ENCODE measurements around the gene DACH1.

Gene DACH1

DNA sequence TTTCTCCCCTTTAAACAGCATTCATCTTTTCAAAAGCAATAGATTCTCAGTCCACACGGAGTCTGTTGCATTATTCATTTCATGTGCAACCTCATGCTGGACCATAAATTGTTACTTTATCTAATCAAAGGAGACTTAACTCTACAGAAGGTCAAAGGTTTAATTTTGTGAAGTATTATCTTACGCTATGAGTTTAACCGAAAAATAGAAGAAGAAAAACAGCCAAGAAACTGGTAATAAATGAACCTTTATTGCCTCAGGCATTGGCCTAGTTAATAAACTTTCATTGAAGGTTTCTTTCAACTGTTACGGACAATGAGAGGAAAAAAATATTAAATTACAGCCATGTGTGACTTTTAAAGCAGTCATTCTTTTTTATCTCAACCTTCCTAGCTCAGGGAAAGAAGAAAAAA lies 223.6 kb downstream of the DACH1 start:
- Histone ChIP-seq H3K36me3 (ENCODE audit: insufficient read depth, low read length) (no peaks in the 10 kb centered on the region), H3K27me3 (ENCODE audit: insufficient read depth, low read length) (no peaks in the 10 kb centered on the region), H3K4me1 (ENCODE audit: insufficient read depth, low read length) (no peaks in the 10 kb centered on the region), H3K9ac (ENCODE audit: low read depth, low read length) (no peak overlapping the region), H3K27ac (ENCODE audit: low read depth, low read length) (no peak overlapping the region), H3K4me3 (ENCODE audit: low read length) (no peak overlapping the region), H3K9me3 (ENCODE audit: insufficient read depth, low read depth, low read length) (no peaks in the 10 kb centered on the region)
- 94% methylated on average over 4 of the region's 4 CpGs for WGBS

DNA sequence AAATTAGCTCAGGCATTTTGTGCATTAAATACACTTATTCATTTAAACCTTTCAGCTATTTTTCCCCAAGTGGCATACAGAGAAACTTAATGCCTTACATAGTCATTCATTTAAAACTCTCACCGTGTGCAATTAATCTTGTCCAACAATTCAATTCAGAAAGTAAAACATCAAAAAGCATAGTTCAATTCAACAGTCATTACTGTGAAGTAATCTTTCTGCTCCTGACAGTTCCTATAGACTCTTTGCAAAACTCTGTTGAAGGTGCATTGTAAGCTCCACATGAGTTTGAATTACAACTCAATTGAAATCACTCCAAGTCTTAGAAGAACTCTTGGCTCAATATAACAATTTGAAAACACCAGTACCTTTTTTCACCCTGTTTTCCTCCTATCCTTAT lies 228.3 kb downstream of the DACH1 start:
- Histone ChIP-seq H3K27ac (ENCODE audit: low read depth, low read length) (no peak overlapping the region), H3K4me3 (ENCODE audit: low read length) (no peak overlapping the region), H3K36me3 (ENCODE audit: insufficient read depth, low read length) (no peaks in the 10 kb centered on the region), H3K9ac (ENCODE audit: low read depth, low read length) (no peak overlapping the region), H3K27me3 (ENCODE audit: insufficient read depth, low read length) (no peaks in the 10 kb centered on the region), H3K9me3 (ENCODE audit: insufficient read depth, low read depth, low read length) (no peaks in the 10 kb centered on the region), H3K4me1 (ENCODE audit: insufficient read depth, low read length) (peaks cover 12% of the 10 kb centered on the region)
- 92% methylated on average over 1 of the region's 1 CpG for WGBS

DNA sequence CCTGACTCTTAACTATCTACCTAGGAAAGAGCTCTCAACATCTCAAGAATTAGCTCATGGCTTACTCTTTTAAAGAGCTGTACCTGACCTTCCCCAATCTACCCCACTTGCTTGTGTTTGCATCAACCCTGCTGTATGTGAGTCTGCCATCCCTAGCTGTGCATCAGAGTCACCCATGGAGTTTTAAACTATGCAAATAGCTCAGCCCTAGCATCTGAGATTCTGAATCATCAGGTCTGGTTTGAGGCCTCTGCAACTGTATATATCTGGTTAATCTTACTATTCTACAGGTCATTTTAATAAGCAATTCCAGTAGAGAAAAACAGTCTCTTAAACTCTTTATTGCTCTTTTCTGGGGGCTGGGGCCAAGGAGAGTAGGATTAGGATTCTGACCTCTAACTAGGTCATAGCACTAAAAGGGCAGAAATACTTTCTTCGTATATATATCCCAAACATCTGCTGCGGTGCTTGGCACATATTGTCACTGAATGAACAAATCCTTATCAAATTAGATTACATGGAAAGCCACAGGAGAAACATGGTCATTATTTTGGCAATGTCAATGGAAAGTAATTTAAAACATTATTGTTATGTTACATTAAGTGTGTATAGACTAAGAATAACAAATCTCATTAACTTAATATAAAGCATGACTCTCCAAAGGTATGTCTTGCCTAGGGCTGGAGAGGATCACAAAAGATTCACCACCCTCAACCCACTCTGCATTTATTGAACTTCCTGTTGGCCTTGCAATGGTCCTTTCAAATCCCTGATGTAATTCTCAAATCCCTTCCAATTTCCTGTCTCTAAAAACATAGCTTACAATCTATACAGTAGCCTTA lies 232.2 kb downstream of the DACH1 start:
- no peak overlapping the region for H3K9ac ChIP-seq (ENCODE audit: low read depth, low read length)
- H3K36me3 ChIP-seq (ENCODE audit: insufficient read depth, low read length): no peaks in the 10 kb centered on the region
- 100% methylated on average over 2 of the region's 2 CpGs for WGBS
- H3K27ac ChIP-seq (ENCODE audit: low read depth, low read length): no peak overlapping the region
- H3K4me3 ChIP-seq (ENCODE audit: low read length): no peak overlapping the region
- no peaks in the 10 kb centered on the region for H3K27me3 ChIP-seq (ENCODE audit: insufficient read depth, low read length)
- peaks cover 12% of the 10 kb centered on the region for H3K4me1 ChIP-seq (ENCODE audit: insufficient read depth, low read length)
- H3K9me3 ChIP-seq (ENCODE audit: insufficient read depth, low read depth, low read length): no peaks in the 10 kb centered on the region

DNA sequence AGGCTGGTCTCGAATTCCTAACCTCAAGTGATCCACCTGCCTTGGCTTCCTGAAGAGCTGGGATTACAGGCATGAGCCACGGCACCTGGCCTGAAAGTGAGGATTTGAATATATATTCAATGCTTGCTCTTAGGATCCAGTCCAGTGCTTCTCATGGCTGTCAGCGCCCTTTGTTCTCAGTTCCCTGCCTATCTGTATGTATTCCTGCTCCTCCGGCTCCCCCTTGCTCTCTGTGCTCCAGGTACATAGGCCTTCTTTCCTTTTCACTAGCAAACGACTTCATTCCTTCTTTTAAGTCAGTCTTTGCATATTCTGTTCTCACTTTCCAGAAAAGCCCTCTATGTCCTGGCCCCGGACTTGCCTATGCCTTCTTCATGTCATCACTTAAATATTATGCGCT lies 232.8 kb downstream of the DACH1 start:
- Histone ChIP-seq H3K36me3 (ENCODE audit: insufficient read depth, low read length) (no peaks in the 10 kb centered on the region), H3K4me3 (ENCODE audit: low read length) (no peak overlapping the region), H3K27ac (ENCODE audit: low read depth, low read length) (no peak overlapping the region), H3K9me3 (ENCODE audit: insufficient read depth, low read depth, low read length) (no peaks in the 10 kb centered on the region), H3K27me3 (ENCODE audit: insufficient read depth, low read length) (no peaks in the 10 kb centered on the region), H3K9ac (ENCODE audit: low read depth, low read length) (no peak overlapping the region), H3K4me1 (ENCODE audit: insufficient read depth, low read length) (peaks cover 16% of the 10 kb centered on the region)
- WGBS: 85% methylated on average over 7 of the region's 7 CpGs

GRCh38 chr13:71632721-71633120 lies 234.3 kb downstream of the DACH1 start:
- WGBS: 92% methylated on average over 1 of the region's 1 CpG
- H3K9ac ChIP-seq (ENCODE audit: low read depth, low read length): no peak overlapping the region
- H3K4me1 ChIP-seq (ENCODE audit: insufficient read depth, low read length): peaks cover 30% of the 10 kb centered on the region
- H3K27ac ChIP-seq (ENCODE audit: low read depth, low read length): no peak overlapping the region
- H3K36me3 ChIP-seq (ENCODE audit: insufficient read depth, low read length): no peaks in the 10 kb centered on the region
- no peak overlapping the region for H3K4me3 ChIP-seq (ENCODE audit: low read length)
- H3K9me3 ChIP-seq (ENCODE audit: insufficient read depth, low read depth, low read length): no peaks in the 10 kb centered on the region
- no peaks in the 10 kb centered on the region for H3K27me3 ChIP-seq (ENCODE audit: insufficient read depth, low read length)

DNA sequence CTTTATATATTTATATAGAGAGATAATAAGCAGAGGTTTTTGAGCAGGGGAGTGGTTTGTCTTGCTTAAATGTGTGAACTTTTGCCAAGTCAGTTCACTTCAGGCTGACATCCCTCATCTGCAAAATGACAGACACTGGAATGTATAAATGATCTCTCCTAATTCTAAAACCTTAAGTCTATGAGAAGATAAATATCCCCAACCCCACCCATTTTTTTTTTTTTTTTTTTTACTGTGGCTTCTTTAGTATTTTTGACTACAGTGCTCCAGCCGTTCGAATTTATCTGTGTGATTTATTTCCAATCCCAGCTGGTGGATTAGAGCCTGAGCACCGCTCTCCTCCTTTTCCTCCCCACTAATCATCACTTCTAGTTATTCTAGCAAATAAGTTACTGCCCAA lies 234.8 kb downstream of the DACH1 start:
- Histone ChIP-seq H3K9ac (ENCODE audit: low read depth, low read length) (no peak overlapping the region), H3K4me3 (ENCODE audit: low read length) (no peak overlapping the region), H3K4me1 (ENCODE audit: insufficient read depth, low read length) (peaks cover 36% of the 10 kb centered on the region), H3K9me3 (ENCODE audit: insufficient read depth, low read depth, low read length) (no peaks in the 10 kb centered on the region), H3K36me3 (ENCODE audit: insufficient read depth, low read length) (no peaks in the 10 kb centered on the region), H3K27ac (ENCODE audit: low read depth, low read length) (no peak overlapping the region), H3K27me3 (ENCODE audit: insufficient read depth, low read length) (no peaks in the 10 kb centered on the region)
- 95% methylated on average over 3 of the region's 3 CpGs for WGBS

DNA sequence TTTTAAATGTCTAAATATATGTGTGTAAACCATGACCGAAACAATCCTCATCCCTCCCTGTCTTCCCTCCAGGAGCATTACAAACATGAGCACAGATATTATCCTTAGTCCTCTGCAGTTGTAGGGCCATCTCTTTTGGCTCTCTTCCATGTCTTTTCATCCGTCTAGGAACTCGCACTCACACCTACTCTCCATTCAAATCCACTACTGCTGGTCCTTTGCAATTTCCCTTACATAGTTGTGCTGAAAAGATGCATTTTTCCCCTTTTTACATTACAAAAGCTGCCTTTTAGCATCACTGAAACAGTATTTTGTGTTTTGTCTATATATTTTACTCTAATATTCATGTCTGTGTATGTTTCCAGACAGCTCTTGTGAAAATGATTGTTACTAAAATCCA lies 237.8 kb downstream of the DACH1 start:
- 85% methylated on average over 3 of the region's 3 CpGs for WGBS
- H3K9me3 ChIP-seq (ENCODE audit: insufficient read depth, low read depth, low read length): no peaks in the 10 kb centered on the region
- no peak overlapping the region for H3K9ac ChIP-seq (ENCODE audit: low read depth, low read length)
- no peak overlapping the region for H3K4me3 ChIP-seq (ENCODE audit: low read length)
- H3K27me3 ChIP-seq (ENCODE audit: insufficient read depth, low read length): no peaks in the 10 kb centered on the region
- no peak overlapping the region for H3K27ac ChIP-seq (ENCODE audit: low read depth, low read length)
- H3K4me1 ChIP-seq (ENCODE audit: insufficient read depth, low read length): peaks cover 28% of the 10 kb centered on the region
- H3K36me3 ChIP-seq (ENCODE audit: insufficient read depth, low read length): no peaks in the 10 kb centered on the region

DNA sequence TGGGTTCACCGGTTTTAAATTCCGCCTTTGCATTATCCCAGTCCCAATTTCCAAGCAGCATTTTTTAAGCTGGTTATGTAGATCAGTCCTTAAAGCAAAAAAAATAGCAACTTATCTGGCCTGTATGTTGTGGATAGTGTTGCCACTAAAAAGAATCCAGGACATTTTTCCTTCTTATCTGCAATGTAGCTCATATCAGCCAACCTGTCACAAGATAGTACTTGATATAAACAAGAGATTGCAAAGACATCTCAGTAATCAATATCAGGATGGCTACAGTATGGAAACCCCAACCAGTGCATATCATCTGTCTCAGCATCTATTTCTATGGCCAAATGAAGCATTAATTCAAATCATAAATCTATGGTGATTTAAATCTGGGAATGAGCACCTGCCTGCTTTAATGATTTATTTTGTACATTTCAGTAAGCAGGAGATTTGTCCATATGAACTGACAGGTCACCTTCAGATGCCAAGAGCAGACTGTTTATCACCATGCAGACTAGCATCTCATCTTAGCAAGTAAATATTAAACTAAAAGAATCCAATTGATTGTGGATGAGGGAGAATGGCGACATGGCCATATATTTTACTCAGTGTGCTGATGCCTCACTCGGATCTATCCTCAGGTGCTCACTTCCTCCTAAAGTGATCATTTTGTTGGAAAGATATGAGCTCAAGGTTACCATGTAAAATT lies 240.4 kb downstream of the DACH1 start:
- WGBS: 96% methylated on average over 4 of the region's 4 CpGs

DNA sequence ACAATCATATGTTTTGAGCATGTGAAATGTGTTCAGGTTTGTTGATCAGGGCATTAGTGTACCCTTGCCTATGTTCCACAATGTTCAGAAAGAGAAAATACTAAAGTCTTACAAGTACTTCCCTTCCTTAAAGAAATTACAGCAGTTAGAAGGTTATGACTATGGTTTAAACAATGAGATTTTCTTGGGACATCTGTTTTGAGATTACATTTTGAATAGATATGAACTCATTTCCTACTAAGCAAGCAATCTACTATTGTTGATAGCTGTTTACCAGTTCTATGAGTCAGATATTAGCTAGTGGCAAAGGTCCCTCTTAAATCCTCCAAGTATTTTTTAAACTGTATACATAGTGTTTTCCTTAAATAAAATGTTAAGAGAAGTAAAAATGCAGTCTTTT lies 241.3 kb downstream of the DACH1 start:
- no peak overlapping the region for H3K9ac ChIP-seq (ENCODE audit: low read depth, low read length)
- H3K4me1 ChIP-seq (ENCODE audit: insufficient read depth, low read length): peaks cover 35% of the 10 kb centered on the region
- H3K9me3 ChIP-seq (ENCODE audit: insufficient read depth, low read depth, low read length): no peaks in the 10 kb centered on the region
- no peak overlapping the region for H3K4me3 ChIP-seq (ENCODE audit: low read length)
- no peaks in the 10 kb centered on the region for H3K36me3 ChIP-seq (ENCODE audit: insufficient read depth, low read length)
- no peaks in the 10 kb centered on the region for H3K27me3 ChIP-seq (ENCODE audit: insufficient read depth, low read length)
- H3K27ac ChIP-seq (ENCODE audit: low read depth, low read length): no peak overlapping the region

More for the DNA sequence above, 240.4 kb downstream of the DACH1 start:
- no peaks in the 10 kb centered on the region for H3K36me3 ChIP-seq (ENCODE audit: insufficient read depth, low read length)
- H3K4me3 ChIP-seq (ENCODE audit: low read length): no peak overlapping the region
- H3K27me3 ChIP-seq (ENCODE audit: insufficient read depth, low read length): no peaks in the 10 kb centered on the region
- peaks cover 30% of the 10 kb centered on the region for H3K4me1 ChIP-seq (ENCODE audit: insufficient read depth, low read length)
- H3K9me3 ChIP-seq (ENCODE audit: insufficient read depth, low read depth, low read length): no peaks in the 10 kb centered on the region
- no peak overlapping the region for H3K9ac ChIP-seq (ENCODE audit: low read depth, low read length)
- H3K27ac ChIP-seq (ENCODE audit: low read depth, low read length): no peak overlapping the region

DNA sequence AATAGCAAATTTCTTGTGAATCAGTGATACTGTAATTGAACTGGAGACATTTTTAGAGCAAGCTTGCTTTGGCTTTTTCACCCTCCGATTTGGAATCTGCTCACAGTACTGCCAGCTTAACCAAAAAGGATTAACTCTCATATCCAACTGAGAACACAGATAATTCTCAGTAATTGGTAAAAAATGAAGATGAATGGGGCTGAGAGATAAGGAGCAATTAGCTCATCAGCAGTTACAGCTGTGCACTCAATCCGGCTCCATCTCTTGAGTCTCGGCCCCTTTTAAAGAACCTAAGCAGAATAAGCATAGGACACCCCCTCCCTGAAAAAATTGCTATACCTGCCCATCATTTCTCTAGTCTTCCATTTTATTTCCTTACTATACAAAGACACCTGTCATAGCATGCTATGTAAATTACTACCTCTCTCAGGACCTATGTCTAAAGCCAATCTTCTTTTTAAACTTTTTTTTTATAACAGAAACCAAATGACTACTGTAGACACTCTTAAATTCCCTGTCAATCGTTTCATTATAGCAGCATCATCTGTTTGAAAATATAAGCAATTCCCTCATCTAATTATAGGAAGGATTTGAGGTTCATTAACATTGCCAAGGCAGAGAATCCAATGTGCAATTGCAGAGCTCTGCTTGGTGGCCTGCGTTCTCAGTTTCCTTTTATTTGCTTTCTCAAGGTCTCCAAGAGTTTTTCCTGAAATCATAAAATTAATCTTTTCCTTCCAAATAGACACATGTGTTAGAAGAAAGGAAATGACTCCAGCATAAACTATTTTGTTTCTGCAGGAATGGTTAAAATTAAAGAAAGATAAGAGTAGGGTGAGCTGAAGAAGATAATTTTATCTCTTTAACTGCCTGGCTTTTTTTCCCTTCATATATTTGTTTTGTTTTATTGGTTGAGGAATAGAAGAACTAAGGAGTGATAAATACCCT lies 242.1 kb downstream of the DACH1 start:
- Histone ChIP-seq H3K27ac (ENCODE audit: low read depth, low read length) (no peak overlapping the region), H3K27me3 (ENCODE audit: insufficient read depth, low read length) (no peaks in the 10 kb centered on the region), H3K4me1 (ENCODE audit: insufficient read depth, low read length) (peaks cover 35% of the 10 kb centered on the region), H3K4me3 (ENCODE audit: low read length) (no peak overlapping the region), H3K9me3 (ENCODE audit: insufficient read depth, low read depth, low read length) (no peaks in the 10 kb centered on the region), H3K36me3 (ENCODE audit: insufficient read depth, low read length) (no peaks in the 10 kb centered on the region), H3K9ac (ENCODE audit: low read depth, low read length) (no peak overlapping the region)
- WGBS: 85% methylated on average over 5 of the region's 5 CpGs
